CD4-positive, alpha-beta memory T cell (primary cell): Measurements from ENCODE around the gene LAMC3. TPM values are rescaled to one million over a fixed set of nuclear protein-coding genes. Genes with fewer than 3 reads are reported as not detected.

Experiments
- CTCF ChIA-PET: fragments of 350-600 bp; sonication (Branson Sonifier 250); formaldehyde crosslinking; loops from one replicate; lab custom pipeline; 2021; ENCODE audit warnings: inconsistent platforms; ENCODE audit not compliant: partially characterized antibody; lab: Charles Lee
- POLR2A ChIA-PET: fragments of 350-600 bp; sonication (Branson Sonifier 250); formaldehyde crosslinking; loops from one replicate; lab custom pipeline; 2021; ENCODE audit not compliant: partially characterized antibody; lab: Charles Lee
- DNase-seq, 5 donors: peaks; one replicate each; pipeline versions ENCODE4 v3.0.0 to v3.0.0-alpha.2; 2020 to 2022; ENCODE audit warnings: mixed read lengths in 1 of 5
- H3K27ac ChIP-seq: one replicate; pipeline ENCODE4 v1.7.0; 2013; ENCODE audit warnings: low read depth, low read length
- H3K27me3 ChIP-seq: 2 replicates; pipeline ENCODE4 v1.7.0; 2013; ENCODE audit warnings: mild to moderate bottlenecking, low read length, moderate library complexity; ENCODE audit not compliant: insufficient read depth
- H3K36me3 ChIP-seq: 2 replicates; pipeline ENCODE4 v1.7.0; 2013; ENCODE audit warnings: mild to moderate bottlenecking, low read length, moderate library complexity; ENCODE audit not compliant: insufficient read depth
- H3K4me1 ChIP-seq: 2 replicates; pipeline ENCODE4 v1.7.0; 2013; ENCODE audit warnings: mild to moderate bottlenecking, low read length, moderate library complexity; ENCODE audit not compliant: insufficient read depth
- H3K4me3 ChIP-seq, 2 donors: one replicate each; pipeline ENCODE4 v1.7.0; 2013; ENCODE audit warnings: low read length in 2 of 2, mild to moderate bottlenecking in 1 of 2
- H3K9me3 ChIP-seq, 2 donors: one replicate each; pipeline ENCODE4 v1.7.0; 2013; ENCODE audit warnings: low read length in 2 of 2, control low read depth in 1 of 2; ENCODE audit not compliant: control insufficient read depth in 1 of 2
- H3K27ac Mint-ChIP-seq, 7 donors: one replicate each; pipeline ENCODE4 v1.8.0; 2020 to 2021; ENCODE audit warnings: mixed read lengths in 7 of 7, mild to moderate bottlenecking in 6 of 7, inconsistent platforms in 3 of 7, moderate library complexity in 3 of 7
- H3K27me3 Mint-ChIP-seq, 2 donors: one replicate each; pipeline ENCODE4 v1.8.0; 2020 to 2021; ENCODE audit warnings: mixed read lengths in 2 of 2
- H3K36me3 Mint-ChIP-seq, 2 donors: one replicate each; pipeline ENCODE4 v1.8.0; 2020 to 2021; ENCODE audit warnings: mixed read lengths in 2 of 2, inconsistent platforms in 1 of 2, mild to moderate bottlenecking in 1 of 2
- H3K4me1 Mint-ChIP-seq, 4 donors: one replicate each; pipeline ENCODE4 v1.8.0; 2020 to 2021; ENCODE audit warnings: mixed read lengths in 4 of 4, mild to moderate bottlenecking in 1 of 4
- H3K4me3 Mint-ChIP-seq, 8 donors: one replicate each; pipeline ENCODE4 v1.8.0; 2020 to 2021; ENCODE audit warnings: mixed read lengths in 8 of 8, mild to moderate bottlenecking in 7 of 8, moderate library complexity in 6 of 8, inconsistent platforms in 3 of 8
- H3K9me3 Mint-ChIP-seq, 8 donors: one replicate each; pipeline ENCODE4 v1.8.0; 2020 to 2021; ENCODE audit warnings: mixed read lengths in 8 of 8, mild to moderate bottlenecking in 5 of 8, inconsistent platforms in 3 of 8, moderate library complexity in 1 of 8
- intact Hi-C: fragments of 100-400 bp; cut with micrococcal nuclease; formaldehyde crosslinking; loops from one replicate; pipeline ENCODE4 v1.15.1; 2023
- polyA plus RNA-seq, 2 donors: library from polyadenylated mRNA; unstranded; fragments of 300-500 nt; fragmentation: Illumina TruSeq; gene quantifications; one replicate each; pipeline ENCODE4 v1.2.3, GENCODE V29; 2021
- total RNA-seq, 2 experiments: library from RNA; stranded (reverse); gene quantifications; one replicate each; pipeline ENCODE4 v1.2.3, GENCODE V29; 2021

LAMC3 gene
- total and polyA plus RNA-seq, 4 experiments from 2014 or later: 0.32 to 0.61 TPM; not detected in 2

DNA sequence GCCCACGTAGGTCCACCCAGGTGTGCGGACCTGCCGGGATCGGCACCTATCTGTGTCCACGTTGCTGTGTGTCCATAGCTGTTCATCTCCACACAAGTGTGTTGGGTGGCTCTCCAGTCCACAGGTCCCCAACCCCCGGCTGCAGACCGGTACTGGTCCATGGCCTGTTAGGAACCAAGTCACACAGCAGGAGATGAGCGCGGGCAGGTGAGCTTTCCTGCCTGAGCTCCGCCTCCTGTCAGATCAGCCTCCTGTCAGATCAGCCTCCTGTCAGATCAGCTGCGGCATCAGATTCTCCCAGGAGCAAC is 18.9 kb downstream of the LAMC3 start:
- H3K4me3 ChIP-seq: no peak overlapping the region
- DNase-seq: no peak
- no peaks in the 10 kb centered on the region for H3K36me3 ChIP-seq
- H3K27ac ChIP-seq: no peak overlapping the region
- peaks cover 2 to 8% of the 10 kb centered on the region in 2 donors for H3K27me3 Mint-ChIP-seq
- H3K27me3 ChIP-seq: peaks cover 4% of the 10 kb centered on the region
- peaks cover 0 to 2% (median 0%) of the 10 kb centered on the region in 8 donors for H3K9me3 Mint-ChIP-seq
- intact Hi-C loops: no loop called here
- no peaks in the 10 kb centered on the region for H3K36me3 Mint-ChIP-seq
- H3K9me3 ChIP-seq: no peaks in the 10 kb centered on the region
- POLR2A ChIA-PET: no interaction called here
- CTCF ChIA-PET: no interaction called here
- H3K4me3 Mint-ChIP-seq: no peak overlapping the region
- H3K4me1 Mint-ChIP-seq: no peaks in the 10 kb centered on the region
- no peak overlapping the region for H3K27ac Mint-ChIP-seq
- H3K4me1 ChIP-seq: no peaks in the 10 kb centered on the region

- Histone ChIP-seq H3K4me3 (no peak overlapping the region), H3K4me1 (no peaks in the 10 kb centered on the region), H3K36me3 (no peaks in the 10 kb centered on the region), H3K27ac (no peak overlapping the region), H3K9me3 (no peaks in the 10 kb centered on the region), H3K27me3 (peaks cover 4% of the 10 kb centered on the region)
- Mint-ChIP-seq H3K4me3 (no peak overlapping the region), H3K9me3 (peaks cover 0 to 2% (median 0%) of the 10 kb centered on the region in 8 donors), H3K4me1 (no peaks in the 10 kb centered on the region), H3K27ac (no peak overlapping the region), H3K27me3 (peaks cover 1 to 11% of the 10 kb centered on the region in 2 donors), H3K36me3 (no peaks in the 10 kb centered on the region)
- intact Hi-C loops: no loop called here
- DNase-seq: no peak
- POLR2A ChIA-PET: no interaction called here
- CTCF ChIA-PET: no interaction called here
These were observed 19.4 kb downstream of the LAMC3 start for GRCh38 chr9:131028221-131028884.

DNA sequence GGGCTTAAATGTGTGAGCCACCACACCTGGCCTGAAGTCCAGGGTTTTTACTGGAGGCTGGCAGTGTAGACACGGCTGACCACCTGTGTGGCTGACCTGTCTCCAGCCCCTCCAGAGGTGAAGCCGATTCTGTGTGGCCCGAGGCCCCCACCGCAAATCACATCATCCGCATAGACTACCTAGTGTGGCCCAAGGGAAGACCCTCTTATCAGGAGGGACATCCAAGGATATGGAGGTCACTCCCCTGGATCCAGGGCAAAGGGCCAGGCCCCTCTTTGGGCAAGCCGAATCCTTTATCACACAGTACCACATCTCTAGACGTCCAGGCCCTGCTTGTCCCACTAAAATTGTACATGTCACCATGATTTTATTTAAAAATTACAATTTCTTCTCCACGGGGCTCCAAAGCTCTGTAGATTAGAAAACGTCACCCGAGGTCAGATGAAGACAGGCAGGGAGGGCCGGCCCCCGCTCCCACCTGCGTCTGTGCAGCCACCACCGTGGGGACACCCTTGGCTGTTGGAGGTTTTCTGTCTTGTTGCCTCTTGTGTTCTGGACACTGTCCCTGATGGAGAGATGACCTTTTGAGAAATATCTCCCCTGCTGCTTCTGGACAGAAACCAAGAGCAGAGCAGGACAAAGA is 20.1 kb downstream of the LAMC3 start:
- no peak for DNase-seq
- no peaks in the 10 kb centered on the region for H3K9me3 ChIP-seq
- H3K4me1 Mint-ChIP-seq: no peaks in the 10 kb centered on the region
- H3K27ac ChIP-seq: no peak overlapping the region
- H3K36me3 ChIP-seq: no peaks in the 10 kb centered on the region
- CTCF ChIA-PET: no interaction called here
- peaks cover 1 to 11% of the 10 kb centered on the region in 2 donors for H3K27me3 Mint-ChIP-seq
- H3K9me3 Mint-ChIP-seq: peaks cover 0 to 2% (median 0%) of the 10 kb centered on the region in 8 donors
- intact Hi-C loops: no loop called here
- peak overlapping the region in 1 of 7 donors; percentile 25 for H3K27ac Mint-ChIP-seq
- H3K36me3 Mint-ChIP-seq: no peaks in the 10 kb centered on the region
- H3K4me1 ChIP-seq: no peaks in the 10 kb centered on the region
- no peak overlapping the region for H3K4me3 ChIP-seq
- POLR2A ChIA-PET: interaction anchor here (1.5 kb wide), 1 partner anchor 10 kb away, joined by 5 read pairs; no protein-coding TSS in a partner anchor
- H3K4me3 Mint-ChIP-seq: no peak overlapping the region
- peaks cover 4% of the 10 kb centered on the region for H3K27me3 ChIP-seq

DNA sequence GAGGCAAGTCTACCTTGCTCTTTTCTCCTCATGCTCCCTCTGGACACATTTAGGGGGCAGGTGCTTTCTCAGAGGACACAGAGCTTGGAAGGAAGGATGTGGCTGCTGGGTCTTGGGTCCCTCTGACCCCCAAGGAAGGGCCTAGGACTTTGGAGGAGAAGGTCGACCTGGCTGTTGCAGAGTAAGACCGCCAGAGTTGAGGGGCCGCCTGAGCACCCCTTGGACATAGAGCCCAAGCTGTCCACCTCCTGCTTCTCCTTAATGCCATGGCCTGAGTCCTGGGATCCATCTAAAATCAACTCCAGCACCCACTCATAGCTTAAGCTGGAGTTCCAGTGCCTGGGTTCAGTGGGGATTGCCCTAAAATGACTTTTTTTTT is 20.6 kb downstream of the LAMC3 start:
- no peaks in the 10 kb centered on the region for H3K36me3 Mint-ChIP-seq
- no peak overlapping the region for H3K27ac Mint-ChIP-seq
- H3K27me3 Mint-ChIP-seq: peaks cover 1 to 11% of the 10 kb centered on the region in 2 donors
- intact Hi-C loops: no loop called here
- peaks cover 0 to 2% (median 0%) of the 10 kb centered on the region in 8 donors for H3K9me3 Mint-ChIP-seq
- Histone ChIP-seq H3K27ac (no peak overlapping the region), H3K27me3 (peaks cover 4% of the 10 kb centered on the region), H3K36me3 (no peaks in the 10 kb centered on the region), H3K9me3 (no peaks in the 10 kb centered on the region), H3K4me3 (no peak overlapping the region), H3K4me1 (no peaks in the 10 kb centered on the region)
- no peak overlapping the region for H3K4me3 Mint-ChIP-seq
- no peak for DNase-seq
- H3K4me1 Mint-ChIP-seq: no peaks in the 10 kb centered on the region
- POLR2A ChIA-PET: interaction anchor here (1.5 kb wide), 1 partner anchor 9 kb away, joined by 5 read pairs; no protein-coding TSS in a partner anchor
- CTCF ChIA-PET: no interaction called here

- peaks cover 1 to 13% of the 10 kb centered on the region in 2 donors for H3K27me3 Mint-ChIP-seq
- H3K9me3 ChIP-seq: no peaks in the 10 kb centered on the region
- peaks cover 4% of the 10 kb centered on the region for H3K27me3 ChIP-seq
- no peak for DNase-seq
- no peak overlapping the region for H3K27ac ChIP-seq
- no peak overlapping the region for H3K27ac Mint-ChIP-seq
- H3K9me3 Mint-ChIP-seq: peaks cover 0 to 2% (median 0%) of the 10 kb centered on the region in 8 donors
- no peak overlapping the region for H3K4me3 Mint-ChIP-seq
- H3K36me3 ChIP-seq: no peaks in the 10 kb centered on the region
- intact Hi-C loops: no loop called here
- no peaks in the 10 kb centered on the region for H3K4me1 Mint-ChIP-seq
- H3K36me3 Mint-ChIP-seq: no peaks in the 10 kb centered on the region
- ChIA-PET CTCF (interaction anchor here (1.5 kb wide), 1 partner anchor 16 kb away, joined by 6 read pairs; no protein-coding TSS in a partner anchor), POLR2A (interaction anchor here (1.5 kb wide), 1 partner anchor 9 kb away, joined by 5 read pairs; no protein-coding TSS in a partner anchor)
- H3K4me3 ChIP-seq: no peak overlapping the region
- H3K4me1 ChIP-seq: no peaks in the 10 kb centered on the region
These were observed 21.4 kb downstream of the LAMC3 start for GRCh38 chr9:131030239-131031004.

- ChIA-PET POLR2A (no interaction called here), CTCF (interaction anchor here (0.8 to 1.5 kb wide), 2 partner anchors 15 to 18 kb away, joined by 3 to 6 read pairs; no protein-coding TSS in a partner anchor)
- Mint-ChIP-seq H3K27ac (no peak overlapping the region), H3K4me3 (no peak overlapping the region), H3K4me1 (no peaks in the 10 kb centered on the region), H3K9me3 (peaks cover 0 to under 1% (median 0%) of the 10 kb centered on the region in 8 donors), H3K36me3 (no peaks in the 10 kb centered on the region), H3K27me3 (peaks cover 1 to 9% of the 10 kb centered on the region in 2 donors)
- H3K27me3 ChIP-seq: peaks cover 4% of the 10 kb centered on the region
- intact Hi-C loops: no loop called here
- no peaks in the 10 kb centered on the region for H3K4me1 ChIP-seq
- H3K27ac ChIP-seq: no peak overlapping the region
- H3K36me3 ChIP-seq: no peaks in the 10 kb centered on the region
- no peak for DNase-seq
- no peaks in the 10 kb centered on the region for H3K9me3 ChIP-seq
- H3K4me3 ChIP-seq: no peak overlapping the region
These were observed 22.1 kb downstream of the LAMC3 start for GRCh38 chr9:131031005-131031641.

DNA sequence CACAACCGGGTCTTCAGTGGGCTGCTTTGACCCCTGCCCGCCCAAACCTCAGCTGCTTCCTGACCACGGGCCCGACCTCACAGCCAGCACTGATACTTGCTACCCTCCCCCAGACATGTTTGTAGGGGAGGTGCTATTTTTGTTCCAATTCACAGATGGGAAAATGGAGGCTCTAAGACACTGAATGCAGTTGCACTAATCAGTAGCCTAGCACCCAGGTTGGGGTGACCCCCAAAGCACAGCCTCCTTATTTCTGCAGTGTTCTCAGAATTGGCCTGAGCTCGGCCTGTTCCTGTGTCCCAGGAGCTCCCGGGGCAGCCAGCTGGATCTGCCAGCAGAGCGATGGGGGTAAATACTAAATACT is 22.6 kb downstream of the LAMC3 start:
- Mint-ChIP-seq H3K27ac (no peak overlapping the region), H3K4me3 (no peak overlapping the region), H3K9me3 (no peaks in the 10 kb centered on the region), H3K27me3 (peaks cover 1 to 9% of the 10 kb centered on the region in 2 donors), H3K4me1 (no peaks in the 10 kb centered on the region), H3K36me3 (no peaks in the 10 kb centered on the region)
- H3K4me3 ChIP-seq: no peak overlapping the region
- H3K36me3 ChIP-seq: no peaks in the 10 kb centered on the region
- H3K9me3 ChIP-seq: no peaks in the 10 kb centered on the region
- POLR2A ChIA-PET: no interaction called here
- H3K27ac ChIP-seq: no peak overlapping the region
- H3K27me3 ChIP-seq: peaks cover 4% of the 10 kb centered on the region
- no peaks in the 10 kb centered on the region for H3K4me1 ChIP-seq
- CTCF ChIA-PET: interaction anchor here (0.8 to 1.5 kb wide), 2 partner anchors 14 to 18 kb away, joined by 3 to 6 read pairs; no protein-coding TSS in a partner anchor
- intact Hi-C loops: no loop called here
- no peak for DNase-seq
